Measurements from ENCODE around the gene FBXL5.
A peak's percentile ranks its signal among the peaks of the same experiment; 100 is the strongest.

FBXL5 gene

GRCh38 chr4:15658136-15658770 is 3.1 kb upstream of the FBXL5 start:
- TF ChIP-seq ZFX (IDR thresholded peaks at IDR 0.05; ENCODE audit: borderline replicate concordance) = no peak
- TF ChIP-seq, protein P1, sequence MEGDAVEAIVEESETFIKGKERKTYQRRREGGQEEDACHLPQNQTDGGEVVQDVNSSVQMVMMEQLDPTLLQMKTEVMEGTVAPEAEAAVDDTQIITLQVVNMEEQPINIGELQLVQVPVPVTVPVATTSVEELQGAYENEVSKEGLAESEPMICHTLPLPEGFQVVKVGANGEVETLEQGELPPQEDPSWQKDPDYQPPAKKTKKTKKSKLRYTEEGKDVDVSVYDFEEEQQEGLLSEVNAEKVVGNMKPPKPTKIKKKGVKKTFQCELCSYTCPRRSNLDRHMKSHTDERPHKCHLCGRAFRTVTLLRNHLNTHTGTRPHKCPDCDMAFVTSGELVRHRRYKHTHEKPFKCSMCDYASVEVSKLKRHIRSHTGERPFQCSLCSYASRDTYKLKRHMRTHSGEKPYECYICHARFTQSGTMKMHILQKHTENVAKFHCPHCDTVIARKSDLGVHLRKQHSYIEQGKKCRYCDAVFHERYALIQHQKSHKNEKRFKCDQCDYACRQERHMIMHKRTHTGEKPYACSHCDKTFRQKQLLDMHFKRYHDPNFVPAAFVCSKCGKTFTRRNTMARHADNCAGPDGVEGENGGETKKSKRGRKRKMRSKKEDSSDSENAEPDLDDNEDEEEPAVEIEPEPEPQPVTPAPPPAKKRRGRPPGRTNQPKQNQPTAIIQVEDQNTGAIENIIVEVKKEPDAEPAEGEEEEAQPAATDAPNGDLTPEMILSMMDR (IDR thresholded peaks at IDR 0.05) = no peak
- no peak overlapping the region for H3K27ac ChIP-seq

GRCh38 chr4:15657366-15657765 is 2.2 kb upstream of the FBXL5 start:
- H3K27ac ChIP-seq = no peak overlapping the region
- TF ChIP-seq ZFX (IDR thresholded peaks at IDR 0.05; ENCODE audit: borderline replicate concordance) = no peak
- TF ChIP-seq, protein P1 (IDR thresholded peaks at IDR 0.05) = no peak

GRCh38 chr4:15656038-15656470 is 897 bp upstream of the FBXL5 start:
- peak overlapping the region; percentile 87 for H3K27ac ChIP-seq
- TF ChIP-seq ZFX (IDR thresholded peaks at IDR 0.05; ENCODE audit: borderline replicate concordance) = no peak
- TF ChIP-seq, protein P1 (IDR thresholded peaks at IDR 0.05) = no peak

GRCh38 chr4:15654593-15655222 is 449 bp downstream of the FBXL5 start:
- peak overlapping the region; percentile 87 for H3K27ac ChIP-seq
- TF ChIP-seq, protein P1 (IDR thresholded peaks at IDR 0.05) = 0 out of 2 replicates have a peak, but pooled peaks have one; percentile 7
- TF ChIP-seq ZFX (IDR thresholded peaks at IDR 0.05; ENCODE audit: borderline replicate concordance) = no peak

GRCh38 chr4:15653864-15654592 is 1.1 kb downstream of the FBXL5 start:
- TF ChIP-seq, protein P1 (IDR thresholded peaks at IDR 0.05) = no peak
- H3K27ac ChIP-seq = peak overlapping the region; percentile 87

- TF ChIP-seq ZFX (IDR thresholded peaks at IDR 0.05; ENCODE audit: borderline replicate concordance) = no peak
- TF ChIP-seq, protein P1 (IDR thresholded peaks at IDR 0.05) = no peak
- no peak overlapping the region for H3K27ac ChIP-seq
Measured at GRCh38 chr4:15653420-15653819, 1.7 kb downstream of the FBXL5 start.

DNA sequence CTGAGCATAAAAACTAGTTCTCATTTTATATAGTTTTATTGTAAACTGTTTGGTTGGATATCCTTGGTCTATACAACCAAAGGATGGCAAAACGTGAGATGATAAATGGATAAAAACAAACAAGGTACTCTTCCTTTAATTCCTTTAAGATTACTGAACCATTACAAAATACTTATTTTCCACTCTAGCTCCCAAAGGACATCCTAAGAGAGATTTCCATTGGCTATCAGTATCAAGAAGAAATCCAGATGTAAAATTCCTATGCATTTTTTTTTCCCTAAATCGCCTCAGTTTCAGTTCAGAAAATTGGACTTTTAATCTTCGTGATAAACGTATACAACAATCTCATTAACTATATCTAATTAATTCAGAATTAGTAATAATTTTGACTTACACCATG is 2.3 kb downstream of the FBXL5 start:
- no peak overlapping the region for H3K27ac ChIP-seq
- TF ChIP-seq, protein P1 (IDR thresholded peaks at IDR 0.05) = no peak
